ENCODE data around the gene CARNS1.

DNA sequence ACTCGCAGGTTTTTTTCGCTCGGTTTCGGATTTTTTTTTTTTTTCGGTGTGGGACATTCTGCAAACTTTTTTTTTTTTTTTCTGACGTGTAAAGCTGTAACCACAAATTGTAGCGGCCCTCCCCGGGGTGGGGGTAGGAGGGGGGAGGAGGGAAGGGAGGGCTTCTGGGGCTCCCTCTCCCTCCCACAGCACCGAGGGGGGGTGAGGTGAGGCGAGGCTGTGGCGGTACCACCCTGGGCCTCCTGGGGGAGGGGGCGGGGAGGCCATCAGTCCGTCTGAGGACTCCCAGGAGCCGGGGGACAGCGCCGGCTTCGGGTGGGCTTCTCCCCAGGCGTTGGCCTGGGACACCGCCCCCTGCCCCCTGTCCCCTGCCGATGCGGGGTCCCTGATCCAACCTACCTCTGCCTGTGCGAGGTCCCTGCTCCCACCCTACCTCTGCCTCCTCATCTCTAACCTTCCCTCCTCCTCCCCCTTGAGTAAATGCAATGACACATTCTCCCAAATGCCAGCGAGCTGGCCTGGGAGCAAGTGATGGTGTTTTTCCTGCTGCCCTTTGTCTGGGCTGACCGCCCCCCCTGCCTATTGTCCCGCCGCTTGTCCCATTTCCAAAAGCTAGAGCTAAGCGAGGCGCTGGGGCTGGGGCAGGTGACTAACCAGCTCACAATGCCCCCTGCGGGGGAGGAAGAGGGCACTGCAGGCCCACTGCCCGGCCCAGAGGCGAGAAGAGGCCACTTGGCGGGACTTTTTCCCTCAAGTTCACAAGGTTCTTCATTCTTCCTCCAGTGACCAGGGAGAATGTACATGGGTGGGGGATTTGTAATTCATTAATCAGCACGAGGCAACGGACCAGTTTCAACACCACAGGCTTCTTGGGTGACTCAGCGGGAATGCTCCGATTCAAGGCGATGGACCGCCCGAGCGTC lies 41.6 kb upstream of the CARNS1 start:
- TF ChIP-seq, protein P1, sequence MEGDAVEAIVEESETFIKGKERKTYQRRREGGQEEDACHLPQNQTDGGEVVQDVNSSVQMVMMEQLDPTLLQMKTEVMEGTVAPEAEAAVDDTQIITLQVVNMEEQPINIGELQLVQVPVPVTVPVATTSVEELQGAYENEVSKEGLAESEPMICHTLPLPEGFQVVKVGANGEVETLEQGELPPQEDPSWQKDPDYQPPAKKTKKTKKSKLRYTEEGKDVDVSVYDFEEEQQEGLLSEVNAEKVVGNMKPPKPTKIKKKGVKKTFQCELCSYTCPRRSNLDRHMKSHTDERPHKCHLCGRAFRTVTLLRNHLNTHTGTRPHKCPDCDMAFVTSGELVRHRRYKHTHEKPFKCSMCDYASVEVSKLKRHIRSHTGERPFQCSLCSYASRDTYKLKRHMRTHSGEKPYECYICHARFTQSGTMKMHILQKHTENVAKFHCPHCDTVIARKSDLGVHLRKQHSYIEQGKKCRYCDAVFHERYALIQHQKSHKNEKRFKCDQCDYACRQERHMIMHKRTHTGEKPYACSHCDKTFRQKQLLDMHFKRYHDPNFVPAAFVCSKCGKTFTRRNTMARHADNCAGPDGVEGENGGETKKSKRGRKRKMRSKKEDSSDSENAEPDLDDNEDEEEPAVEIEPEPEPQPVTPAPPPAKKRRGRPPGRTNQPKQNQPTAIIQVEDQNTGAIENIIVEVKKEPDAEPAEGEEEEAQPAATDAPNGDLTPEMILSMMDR (IDR thresholded peaks at IDR 0.05), result no peak
- no peak for TF ChIP-seq POLR2A (IDR thresholded peaks at IDR 0.05)
